Ovary (tissue), 9 donors: ENCODE measurements around the gene TIMP1. TPM values are rescaled to one million over a fixed set of nuclear protein-coding genes. Genes with fewer than 3 reads are reported as not detected.

ENCODE experiments used
- DNase-seq, 5 donors: peaks; one replicate each; pipeline ENCODE4 v3.0.0-alpha.2; 2019 to 2020
- H3K27ac ChIP-seq, 2 donors: fragments of 200-600 bp; one replicate each; pipeline versions ENCODE4 v1.5.1 to v1.8.0; 2019 to 2022
- H3K27me3 ChIP-seq: fragments of 200-600 bp; one replicate; pipeline ENCODE4 v1.8.0; 2022
- H3K36me3 ChIP-seq: fragments of 200-600 bp; sonication (generic); one replicate; pipeline ENCODE4 v1.5.1; 2019
- H3K4me1 ChIP-seq: one replicate; pipeline ENCODE4 v1.8.1; 2013; ENCODE audit warnings: mild to moderate bottlenecking, moderate library complexity; ENCODE audit not compliant: insufficient read depth
- H3K4me3 ChIP-seq: fragments of 200-600 bp; sonication (generic); one replicate; pipeline ENCODE4 v1.5.1; 2017
- H3K9me3 ChIP-seq, 2 donors: fragments of 200-600 bp in 1 of 2; sonication (generic) in 1 of 2; one replicate each; pipeline versions ENCODE4 v1.5.1 to v1.8.1; 2013 to 2019; ENCODE audit warnings: mild to moderate bottlenecking in 1 of 2, moderate library complexity in 1 of 2
- CTCF ChIP-seq, 3 donors: fragments of 450-650 bp in 2 of 3; fragments of 200-600 bp in 1 of 3; IDR thresholded peaks; one replicate each; pipeline versions ENCODE4 v1.5.1 to v1.8.0; 2016 to 2022; ENCODE audit warnings: antibody characterized with exemption in 3 of 3, mild to moderate bottlenecking in 1 of 3
- EP300 ChIP-seq: sonication (generic); formaldehyde crosslinking; IDR thresholded peaks from one replicate; pipeline ENCODE4 v1.6.1; 2017; ENCODE audit warnings: antibody characterized with exemption
- POLR2A ChIP-seq: fragments of 450-650 bp; IDR thresholded peaks from one replicate; pipeline ENCODE4 v1.6.1; 2017; ENCODE audit warnings: antibody characterized with exemption, mild to moderate bottlenecking, moderate library complexity
- WGBS, 3 donors: extraction: QIAGEN DNeasy Blood & Tissue Kit in 1 of 3; methylation state at CpG; one replicate each; pipeline versions ENCODE4 v1.1.5 to v1.1.7; 2013 to 2017; 5-methylcytosine and 5-hydroxymethylcytosine counted together
- intact Hi-C, 4 donors: fragments of 100-400 bp; cut with DNase I; formaldehyde crosslinking; loops; one replicate each; pipeline versions ENCODE4 v1.11.0 to v1.15.1; 2022 to 2023
- polyA plus RNA-seq, 2 donors: library from polyadenylated mRNA; stranded (reverse); fragments of 200-250 nt in 1 of 2; fragments of 350-450 nt in 1 of 2; fragmentation: Illumina TruSeq in 1 of 2; extraction: RNeasy Lipid Tissue Mini Kit (QIAGEN cat#74804) in 1 of 2; gene quantifications; one replicate each; pipeline ENCODE4 v1.2.3, GENCODE V29; 2013 to 2014
- total RNA-seq, 7 donors: library from RNA; depleted of rRNA in 2 of 7; stranded (reverse); fragments of >200 nt in 2 of 7; fragmentation: NEBNext Ultra II Directional in 3 of 7; extraction: Animal tissue kit (Norgen Biotek cat#: 25700) in 3 of 7; gene quantifications; one replicate each; pipeline versions ENCODE4 v1.1.0 to v1.2.4, GENCODE V29; 2016 to 2023
- donor health status: DM: no; HTN: no; CAD: no; lungs with moderate emphysema.
- donor health status: DM: no; HTN: no; CAD: no.
- donor health status: Bipolar disorder and iron deficiency.
- donor health status: DM: yes; HTN: yes; CAD: no.
- donor health status: DM: no; HTN: no; CAD: no.
- donor health status: DM: yes; HTN: yes; CAD: no.

Gene TIMP1
- total and polyA plus RNA-seq, 9 donors = 247 to 1,380 (median 617) TPM

- TF ChIP-seq POLR2A (no peak), CTCF (IDR thresholded peaks at IDR 0.05) (no peak)
- intact Hi-C loops = no loop called here
- no peak overlapping the region for H3K27ac ChIP-seq
- H3K4me3 ChIP-seq = no peak overlapping the region
- 76 to 81% (median 77%) methylated on average over 9 of the region's 9 CpGs for WGBS, 3 donors
- H3K4me1 ChIP-seq = no peaks in the 10 kb centered on the region
- peak in 1 of 5 donors; percentile 4 for DNase-seq
- H3K27me3 ChIP-seq = no peaks in the 10 kb centered on the region
- no peaks in the 10 kb centered on the region for H3K9me3 ChIP-seq
- H3K36me3 ChIP-seq = no peaks in the 10 kb centered on the region
Measured at GRCh38 chrX:47608130-47608810, 26.0 kb downstream of the TIMP1 start.

- Histone ChIP-seq H3K36me3 (no peaks in the 10 kb centered on the region), H3K4me1 (no peaks in the 10 kb centered on the region), H3K4me3 (no peak overlapping the region), H3K27ac (no peak overlapping the region), H3K9me3 (no peaks in the 10 kb centered on the region), H3K27me3 (no peaks in the 10 kb centered on the region)
- no peak for DNase-seq
- 76 to 87% (median 80%) methylated on average over 4 of the region's 4 CpGs for WGBS, 3 donors
- intact Hi-C loops = no loop called here
- no peak for TF ChIP-seq POLR2A
- TF ChIP-seq CTCF (IDR thresholded peaks at IDR 0.05) = no peak
- TF ChIP-seq EP300 = no peak
Measured at GRCh38 chrX:47610511-47610910, 28.3 kb downstream of the TIMP1 start.

- Histone ChIP-seq H3K27ac (no peak overlapping the region), H3K27me3 (no peaks in the 10 kb centered on the region), H3K4me1 (no peaks in the 10 kb centered on the region), H3K4me3 (no peak overlapping the region), H3K36me3 (no peaks in the 10 kb centered on the region), H3K9me3 (no peaks in the 10 kb centered on the region)
- intact Hi-C loops = no loop called here
- TF ChIP-seq EP300 (no peak), CTCF (IDR thresholded peaks at IDR 0.05) (no peak), POLR2A (no peak)
- DNase-seq = no peak
- 65 to 80% (median 71%) methylated on average over 2 of the region's 2 CpGs for whole genome bisulfite sequencing, 3 donors
Measured at GRCh38 chrX:47611489-47611888, 29.3 kb downstream of the TIMP1 start.

GRCh38 chrX:47611926-47612325, 29.7 kb downstream of the TIMP1 start:
- H3K27ac ChIP-seq = no peak overlapping the region
- no peaks in the 10 kb centered on the region for H3K27me3 ChIP-seq
- no peak overlapping the region for H3K4me3 ChIP-seq
- intact Hi-C loops = no loop called here
- H3K4me1 ChIP-seq = no peaks in the 10 kb centered on the region
- TF ChIP-seq CTCF (IDR thresholded peaks at IDR 0.05) (no peak), POLR2A (no peak), EP300 (no peak)
- no peaks in the 10 kb centered on the region for H3K9me3 ChIP-seq
- 70 to 86% (median 73%) methylated on average over 2 of the region's 2 CpGs for WGBS, 3 donors
- H3K36me3 ChIP-seq = no peaks in the 10 kb centered on the region
- DNase-seq = no peak
